MCF 10A (cell line): ENCODE results near the gene APC2. TPM values are rescaled to one million over a fixed set of nuclear protein-coding genes. Genes with fewer than 3 reads are reported as not detected.

ENCODE experiments used
- BruUV-seq: library from RNA; stranded (reverse); fragments of 400-500 nt; replicated peaks from 2 replicates; lab custom pipeline; 2021; lab: Mats Ljungman, UMichigan
- CTCF ChIA-PET: fragments of 300-600 bp; sonication (Branson Sonifier 250); formaldehyde crosslinking; extraction: SDS; loops from one replicate; lab custom pipeline; 2021; ENCODE audit warnings: antibody characterized with exemption, inconsistent platforms; lab: Yijun Ruan, JAX
- POLR2A ChIA-PET: fragments of 300-600, 350-650 bp; sonication (Branson Sonifier 250); formaldehyde crosslinking; extraction: SDS; loops from one replicate; lab custom pipeline; 2020; ENCODE audit warnings: antibody characterized with exemption, inconsistent platforms; lab: Yijun Ruan, JAX
- DNase-seq: peaks from one replicate; pipeline ENCODE4 v3.0.0-alpha.2; 2018; ENCODE audit not compliant: unreplicated experiment
- H3K27ac Mint-ChIP-seq: one replicate; pipeline ENCODE4 v1.8.0; 2022; ENCODE audit warnings: mild to moderate bottlenecking, low read depth, mixed read lengths; ENCODE audit not compliant: unreplicated experiment
- H3K27me3 Mint-ChIP-seq: one replicate; pipeline ENCODE4 v1.8.0; 2022; ENCODE audit warnings: mixed read lengths; ENCODE audit not compliant: insufficient read depth, unreplicated experiment
- H3K36me3 Mint-ChIP-seq: one replicate; pipeline ENCODE4 v1.8.0; 2022; ENCODE audit warnings: mild to moderate bottlenecking, moderate library complexity, mixed read lengths; ENCODE audit not compliant: insufficient read depth, unreplicated experiment
- H3K4me1 Mint-ChIP-seq: one replicate; pipeline ENCODE4 v1.8.0; 2022; ENCODE audit warnings: mixed read lengths; ENCODE audit not compliant: insufficient read depth, unreplicated experiment
- H3K4me3 Mint-ChIP-seq: one replicate; pipeline ENCODE4 v1.8.0; 2022; ENCODE audit warnings: mild to moderate bottlenecking, moderate library complexity, mixed read lengths; ENCODE audit not compliant: unreplicated experiment
- H3K9me3 Mint-ChIP-seq: one replicate; pipeline ENCODE4 v1.8.0; 2022; ENCODE audit warnings: mixed read lengths; ENCODE audit not compliant: unreplicated experiment
- CTCF ChIP-seq: fragments of 200-600 bp; IDR thresholded peaks from one replicate; pipeline ENCODE4 v1.8.0; 2022; ENCODE audit warnings: antibody characterized with exemption, mild to moderate bottlenecking; ENCODE audit not compliant: unreplicated experiment
- intact Hi-C: fragments of 100-400 bp; cut with micrococcal nuclease; formaldehyde crosslinking; loops from 2 replicates; pipeline ENCODE4 v1.14.1; 2022
- total RNA-seq: library from RNA; stranded (reverse); gene quantifications from 2 replicates; pipeline ENCODE4 v1.2.3, GENCODE V29; 2022

The APC2 gene
- total RNA-seq, 1 experiment from 2014 or later: 0.23 TPM

- no peaks in the 10 kb centered on the region for H3K27me3 Mint-ChIP-seq
- DNase-seq: no peak
- POLR2A ChIA-PET: interaction anchor here (0.8 kb wide), 1 partner anchor 259 kb away, joined by 3 read pairs; no protein-coding TSS in a partner anchor
- H3K4me3 Mint-ChIP-seq: no peak overlapping the region
- TF ChIP-seq CTCF: no peak
- no peaks in the 10 kb centered on the region for H3K4me1 Mint-ChIP-seq
- no peaks in the 10 kb centered on the region for H3K9me3 Mint-ChIP-seq
- no TSS peak for BruUV-seq
- intact Hi-C loops: no loop called here
- H3K27ac Mint-ChIP-seq: no peak overlapping the region
- peaks cover 89% of the 10 kb centered on the region for H3K36me3 Mint-ChIP-seq
- CTCF ChIA-PET: interaction anchor here (0.6 kb wide), 1 partner anchor 106 kb away, joined by 4 read pairs; no protein-coding TSS in a partner anchor
Measured at GRCh38 chr19:1423436-1424191, 26.3 kb upstream of the APC2 start.

GRCh38 chr19:1424192-1424955 is 25.5 kb upstream of the APC2 start:
- intact Hi-C loops: no loop called here
- Mint-ChIP-seq H3K4me3 (no peak overlapping the region), H3K27ac (no peak overlapping the region), H3K36me3 (peaks cover 89% of the 10 kb centered on the region), H3K9me3 (no peaks in the 10 kb centered on the region), H3K27me3 (no peaks in the 10 kb centered on the region), H3K4me1 (no peaks in the 10 kb centered on the region)
- POLR2A ChIA-PET: interaction anchor here (0.6 kb wide), 1 partner anchor 215 kb away, joined by 3 read pairs; no protein-coding TSS in a partner anchor
- DNase-seq: no peak
- no TSS peak for BruUV-seq
- TF ChIP-seq CTCF: no peak
- CTCF ChIA-PET: interaction anchor here (0.6 to 0.7 kb wide), 2 partner anchors 181 to 230 kb away, joined by 3 read pairs; no protein-coding TSS in a partner anchor

GRCh38 chr19:1425102-1425837 is 24.7 kb upstream of the APC2 start:
- Mint-ChIP-seq H3K36me3 (peaks cover 92% of the 10 kb centered on the region), H3K27me3 (no peaks in the 10 kb centered on the region), H3K4me3 (no peak overlapping the region), H3K9me3 (no peaks in the 10 kb centered on the region), H3K4me1 (no peaks in the 10 kb centered on the region), H3K27ac (no peak overlapping the region)
- CTCF ChIA-PET: interaction anchor here (0.7 kb wide), 1 partner anchor 181 kb away, joined by 3 read pairs; no protein-coding TSS in a partner anchor
- BruUV-seq: no TSS peak
- DNase-seq: no peak
- intact Hi-C loops: no loop called here
- POLR2A ChIA-PET: no interaction called here
- TF ChIP-seq CTCF: no peak
